Stromal cell of bone marrow (primary cell): ENCODE results near the gene GABRP.
"Not testable (repeated sequence)": the region's sequence is repeated elsewhere in the genome, so short reads cannot be mapped to it uniquely, and the experiment has no call there.

ENCODE experiments used
- DNase-seq: peaks from one replicate; pipeline ENCODE4 v3.0.0-alpha.2; 2012; ENCODE audit warnings: low read depth

GABRP gene

DNA sequence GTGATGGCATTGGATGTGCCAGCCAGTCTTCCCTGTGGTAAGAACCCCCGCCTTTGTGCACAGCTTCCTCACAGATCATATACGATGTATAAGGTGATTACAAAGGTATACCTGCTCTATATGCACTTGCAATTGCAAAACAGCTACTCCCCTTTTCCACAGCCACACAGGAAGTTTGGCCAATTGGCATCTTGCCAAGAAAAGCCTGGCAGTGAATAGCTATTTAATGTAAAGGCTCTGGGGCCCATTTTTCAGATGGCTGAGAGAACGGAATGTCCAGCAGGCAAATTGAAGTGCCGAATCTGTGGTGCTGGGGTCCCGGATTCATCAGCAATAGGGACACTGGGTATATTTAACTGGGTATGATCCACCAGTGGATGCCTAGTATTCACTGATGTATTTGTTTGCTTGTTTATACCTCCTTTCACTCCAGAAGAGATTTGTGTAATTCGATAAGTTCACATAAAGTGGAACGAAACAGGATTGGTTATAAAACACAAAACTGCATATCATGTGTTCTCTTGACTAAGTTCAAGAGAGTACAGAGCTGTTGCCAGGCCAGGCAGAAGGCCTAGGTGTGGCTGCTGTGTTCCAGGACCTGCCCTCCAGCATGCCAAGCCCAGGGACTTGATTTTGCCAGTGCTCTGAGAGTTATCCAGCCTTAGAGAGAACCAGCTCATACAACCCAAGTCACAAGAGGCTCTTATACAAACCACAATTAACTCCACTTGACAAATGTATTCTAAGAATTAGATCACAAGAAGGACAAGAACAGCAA, 27.7 kb upstream of the GABRP start:
- DNase-seq: no peak

DNA sequence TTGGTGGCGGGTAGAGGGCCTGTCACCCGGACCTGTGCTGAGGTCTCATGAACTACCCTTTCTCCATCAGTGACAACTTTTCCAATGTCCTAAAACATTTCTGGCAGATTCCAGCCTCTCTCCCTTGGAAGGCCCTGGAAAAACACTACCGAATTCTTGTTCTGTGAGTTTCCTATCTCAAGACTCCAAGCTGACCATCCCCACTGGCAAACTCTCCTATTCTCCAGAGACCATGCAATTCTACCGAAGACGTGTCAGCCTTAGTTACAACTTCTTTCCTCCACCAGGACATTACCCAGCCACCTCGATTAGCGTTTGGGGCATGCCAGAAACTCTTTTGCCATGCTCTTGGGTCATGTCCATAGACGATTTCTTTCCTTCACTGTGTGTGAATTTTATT, 26.8 kb upstream of the GABRP start:
- DNase-seq: no peak

DNA sequence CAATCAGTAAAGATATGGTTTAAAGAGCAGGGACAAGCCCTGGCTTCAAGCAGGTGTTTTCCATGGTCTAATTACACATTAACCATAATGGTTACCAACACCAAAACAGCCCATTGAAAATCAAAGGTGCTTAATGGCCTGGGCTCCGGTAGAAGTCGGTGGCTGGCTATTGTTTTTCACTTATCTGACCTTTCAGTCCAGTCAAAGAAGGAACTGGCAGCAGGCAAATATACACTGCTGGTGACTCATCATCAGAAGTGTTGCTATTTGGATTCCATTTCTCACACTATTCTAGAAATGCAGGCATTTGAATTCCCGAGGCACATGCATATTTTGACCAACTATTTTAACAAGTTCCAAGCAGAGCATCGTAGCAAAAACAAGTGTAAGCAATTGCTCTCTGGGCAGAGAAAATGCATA, 26.3 kb upstream of the GABRP start:
- DNase-seq: peak; percentile 16

DNA sequence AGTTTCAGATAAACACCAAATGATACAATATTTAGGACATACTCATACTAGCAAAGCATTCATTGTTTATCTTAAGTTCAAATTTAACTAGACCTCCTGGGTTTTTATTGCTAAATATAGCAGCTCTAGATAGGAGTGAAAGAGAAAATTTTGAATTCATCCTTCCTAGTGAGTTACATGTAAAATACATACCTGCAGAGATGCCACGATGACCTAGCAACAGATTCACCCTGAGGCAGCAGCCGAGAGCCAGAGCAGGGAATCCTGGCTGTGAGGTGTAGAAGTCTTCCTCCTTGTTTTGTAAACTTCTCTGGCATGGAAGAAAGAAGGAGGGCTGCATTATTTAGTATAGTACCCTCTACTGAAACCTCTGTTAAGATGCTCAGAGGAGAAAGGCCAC, 25.9 kb upstream of the GABRP start:
- DNase-seq: no peak

DNA sequence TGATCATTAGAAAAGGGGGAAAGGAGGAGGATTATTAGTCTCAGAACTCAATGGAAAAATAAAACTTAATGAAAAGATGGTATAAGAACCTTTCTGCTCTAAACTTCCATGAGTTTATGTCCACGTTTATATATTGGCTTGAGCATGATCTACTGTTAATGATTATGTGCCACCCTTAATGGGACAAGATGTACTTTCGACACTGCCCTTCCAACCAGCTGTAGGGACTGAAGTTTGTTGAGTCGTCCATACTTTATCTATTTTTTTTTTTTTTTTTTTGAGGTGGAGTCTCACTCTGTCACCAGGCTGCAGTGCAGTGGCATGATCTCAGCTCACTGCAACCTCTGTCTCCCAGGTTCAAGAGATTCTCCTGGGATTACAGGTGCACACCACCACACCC, 25.0 kb upstream of the GABRP start:
- no peak for DNase-seq

DNA sequence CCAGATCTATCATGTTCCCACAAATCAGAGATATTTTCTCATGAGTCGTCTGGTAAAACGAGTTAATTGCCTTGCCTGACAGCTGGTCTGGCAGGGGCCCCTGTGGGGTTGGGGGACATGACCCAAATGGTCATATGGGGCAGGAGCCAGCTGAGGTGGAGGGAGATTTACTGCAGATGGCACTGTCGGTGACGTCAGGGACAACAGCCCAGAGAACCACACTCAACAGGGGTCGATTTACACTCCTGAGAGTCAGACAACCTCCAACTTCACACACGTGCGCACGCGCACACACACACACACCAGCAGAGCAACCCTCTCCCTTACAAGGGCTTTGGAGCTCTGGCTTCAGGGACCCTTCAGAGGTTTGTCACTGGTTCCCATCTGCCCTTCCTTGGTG, 23.4 kb upstream of the GABRP start:
- DNase-seq: no peak

DNA sequence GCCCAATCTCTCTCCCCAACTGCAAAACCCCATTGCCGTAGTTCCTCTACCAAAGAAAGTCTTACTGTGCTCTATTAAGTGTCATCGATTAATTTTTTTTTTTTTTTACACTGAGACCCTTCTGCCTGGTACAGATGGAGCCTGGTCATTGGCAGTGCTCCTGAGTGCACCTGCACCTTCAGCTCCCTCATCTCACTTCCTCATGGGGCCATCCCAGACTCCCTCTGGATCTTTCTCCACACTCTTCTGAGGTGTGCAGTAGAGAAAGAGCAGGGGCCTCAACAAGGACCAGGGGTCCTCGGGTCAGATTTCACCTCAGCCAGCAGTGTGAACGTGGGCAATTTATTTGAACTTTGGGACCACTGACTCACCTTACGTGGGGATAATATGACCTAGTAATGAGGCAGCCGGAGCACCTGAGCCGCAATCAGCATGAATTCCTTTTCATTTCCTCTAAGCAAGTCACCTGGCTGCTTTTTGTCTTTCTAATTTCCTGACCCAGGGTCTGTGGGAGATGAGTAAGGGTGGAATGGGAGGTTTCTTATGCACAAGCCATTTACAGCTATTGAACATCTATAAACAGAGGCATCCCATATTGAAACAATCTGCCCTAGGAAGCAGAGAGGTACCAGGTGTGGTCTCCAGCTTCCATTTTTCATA, 22.3 kb upstream of the GABRP start:
- DNase-seq: no peak

DNA sequence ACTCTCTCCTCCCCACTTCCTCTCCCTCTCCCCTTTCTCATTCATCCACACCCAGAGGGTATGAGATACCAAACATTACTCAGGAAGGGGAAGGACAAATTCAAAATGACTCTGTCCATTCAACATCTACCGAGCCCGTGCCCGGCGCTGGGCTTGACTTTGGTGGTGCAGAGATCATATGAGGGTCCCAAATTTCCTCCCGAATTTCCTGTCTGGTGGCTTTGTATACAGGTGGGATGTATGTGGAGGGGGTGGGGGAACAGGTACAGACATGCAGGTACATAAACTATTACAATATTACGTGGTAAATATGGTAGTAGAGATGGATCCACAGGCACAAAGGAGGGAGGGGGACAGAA, 21.8 kb upstream of the GABRP start:
- no peak for DNase-seq

DNA sequence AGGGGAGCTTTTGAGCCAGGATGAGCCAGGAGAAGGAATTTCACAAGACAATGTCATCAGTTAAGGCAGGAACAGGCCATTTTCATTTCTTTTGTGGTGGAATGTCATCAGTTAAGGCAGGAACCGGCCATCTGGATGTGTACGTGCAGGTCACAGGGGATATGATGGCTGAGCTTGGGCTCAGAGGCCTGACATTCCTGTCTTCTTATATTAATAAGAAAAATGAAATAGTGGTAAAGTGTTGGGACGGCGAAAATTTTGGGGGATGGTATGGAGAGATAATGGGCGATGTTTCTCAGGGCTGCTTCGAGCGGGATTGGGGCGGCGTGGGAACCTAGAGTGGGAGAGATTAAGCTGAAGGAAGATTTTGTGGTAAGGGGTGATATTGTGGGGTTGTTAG, 21.2 kb upstream of the GABRP start:
- not testable (repeated sequence) for DNase-seq

DNA sequence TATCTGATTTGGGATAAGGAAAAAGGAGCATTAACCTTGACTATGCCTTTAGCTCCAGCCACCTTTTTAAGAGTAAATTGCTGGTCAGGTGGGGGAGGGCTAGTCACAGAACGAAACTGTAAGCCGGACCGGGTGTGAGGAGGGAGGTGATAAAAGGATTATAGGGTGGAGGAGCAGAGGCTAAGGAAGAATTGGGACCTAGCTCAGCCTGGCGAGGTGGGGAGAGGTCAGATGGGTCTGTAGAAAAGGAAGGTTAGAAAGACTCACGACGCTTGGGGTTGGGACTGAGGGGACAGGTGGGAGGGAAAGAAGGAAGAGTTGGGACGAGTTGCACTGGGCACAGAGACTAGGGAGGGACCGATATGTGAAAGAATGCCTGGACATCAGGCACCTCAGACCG, 17.7 kb upstream of the GABRP start:
- not testable (repeated sequence) for DNase-seq

DNA sequence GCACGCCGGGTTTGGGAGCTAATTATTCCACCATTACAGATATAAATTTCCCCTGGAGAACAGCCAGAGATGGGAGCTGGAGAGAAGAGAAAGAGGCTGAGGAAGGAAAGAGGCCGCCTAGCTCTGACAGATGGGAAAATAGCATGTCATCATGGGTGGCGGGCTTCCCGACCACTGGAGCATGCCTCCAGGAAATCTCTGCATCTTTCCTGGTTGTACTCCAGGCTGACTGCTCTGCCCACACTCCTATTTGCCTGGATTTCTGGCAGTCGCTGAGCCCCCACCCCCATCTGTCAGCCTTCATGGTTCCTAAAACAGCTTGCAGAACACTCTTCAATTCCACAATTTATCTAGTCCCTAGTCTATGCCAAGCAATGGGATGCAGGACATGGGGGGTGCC, 14.3 kb upstream of the GABRP start:
- no peak for DNase-seq

DNA sequence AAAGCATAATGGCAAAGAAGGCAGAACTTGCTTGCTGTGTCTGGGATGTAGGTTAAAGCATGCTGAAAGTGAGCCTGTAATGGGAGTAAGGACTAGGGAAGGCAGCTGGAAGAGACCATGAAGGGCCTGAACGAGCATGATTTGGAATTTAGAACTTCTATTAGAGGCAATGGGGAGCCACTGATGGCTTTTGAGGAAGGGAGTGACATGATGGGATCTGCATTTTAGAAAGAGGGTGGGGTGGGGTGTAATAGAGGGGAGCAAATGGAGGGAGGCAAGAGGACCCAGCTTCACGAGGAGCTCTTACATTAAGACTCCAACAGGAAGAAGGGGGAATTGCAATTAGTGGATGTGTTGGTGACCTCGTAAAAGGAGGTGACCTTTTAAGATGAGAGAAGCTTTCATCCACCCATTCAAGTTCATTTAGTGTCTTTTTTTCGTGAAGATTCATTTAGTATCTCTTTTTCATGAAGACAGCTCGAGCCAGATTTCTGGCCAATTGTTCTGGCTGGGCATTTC, 13.6 kb upstream of the GABRP start:
- DNase-seq: no peak

DNA sequence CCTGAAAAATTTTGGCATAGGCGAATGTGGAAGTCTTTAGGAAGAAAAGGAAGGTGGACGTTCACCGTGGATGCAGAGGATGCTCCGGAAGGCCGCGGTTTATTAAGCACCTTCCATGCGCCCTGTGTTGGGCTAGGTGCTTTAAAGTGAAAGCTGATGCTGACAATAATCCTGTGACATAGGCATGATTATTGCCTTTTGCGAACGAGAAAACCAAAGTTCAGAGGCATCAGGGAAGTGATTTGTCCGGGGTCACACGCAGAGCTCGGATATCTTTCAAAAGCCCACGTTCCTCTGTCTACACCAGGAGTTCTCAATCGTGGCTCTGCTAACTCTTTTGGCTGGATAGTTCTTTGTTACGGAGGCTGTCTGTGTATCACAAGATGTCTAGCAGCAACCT, 12.0 kb upstream of the GABRP start:
- DNase-seq: no peak

DNA sequence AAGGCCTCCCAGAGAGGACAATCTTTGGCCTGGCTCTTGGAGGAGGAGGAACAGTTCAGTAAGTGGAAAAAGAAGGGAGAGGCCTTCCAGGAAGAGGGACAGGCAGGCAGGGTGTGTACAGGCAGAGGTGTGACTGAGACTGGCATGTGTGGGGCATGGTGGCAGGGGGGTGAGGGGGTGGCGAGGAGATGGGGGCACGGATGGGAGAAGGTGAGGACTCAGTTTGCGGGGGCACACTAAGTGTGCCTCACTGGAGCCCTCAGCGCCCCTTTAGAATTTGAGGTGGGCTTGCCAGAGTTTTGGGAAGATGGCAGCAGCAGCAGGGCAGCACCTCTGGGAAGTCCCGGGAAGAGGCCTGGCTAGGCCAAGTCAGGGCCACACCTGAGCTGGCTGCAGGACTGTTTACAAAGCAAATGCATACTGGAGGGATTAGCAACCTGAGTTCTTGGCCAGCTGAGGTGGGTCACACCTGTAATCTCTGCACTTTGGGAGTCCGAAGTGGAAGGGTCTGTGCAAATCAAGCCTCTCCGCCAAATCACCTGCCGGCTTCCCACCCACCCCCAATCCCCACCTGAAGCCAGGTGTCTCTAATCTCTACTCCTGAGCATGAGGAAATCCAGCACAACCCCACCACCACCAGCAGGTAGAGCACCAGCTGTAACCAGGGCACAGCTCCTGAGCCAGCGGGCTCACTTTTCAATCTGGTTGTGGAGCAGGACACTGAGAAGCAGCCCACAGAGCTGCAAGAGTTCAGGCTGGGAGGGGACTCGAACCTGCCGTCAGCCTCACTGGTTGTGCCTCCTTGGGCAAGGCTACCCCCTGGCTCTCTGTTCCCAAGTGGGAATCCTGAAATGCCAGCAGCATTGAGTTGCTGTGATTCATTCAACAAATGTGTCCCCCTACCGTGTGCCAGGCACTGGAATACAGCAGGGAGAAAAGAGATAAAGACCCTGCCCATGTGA, 10.2 kb upstream of the GABRP start:
- no peak for DNase-seq

DNA sequence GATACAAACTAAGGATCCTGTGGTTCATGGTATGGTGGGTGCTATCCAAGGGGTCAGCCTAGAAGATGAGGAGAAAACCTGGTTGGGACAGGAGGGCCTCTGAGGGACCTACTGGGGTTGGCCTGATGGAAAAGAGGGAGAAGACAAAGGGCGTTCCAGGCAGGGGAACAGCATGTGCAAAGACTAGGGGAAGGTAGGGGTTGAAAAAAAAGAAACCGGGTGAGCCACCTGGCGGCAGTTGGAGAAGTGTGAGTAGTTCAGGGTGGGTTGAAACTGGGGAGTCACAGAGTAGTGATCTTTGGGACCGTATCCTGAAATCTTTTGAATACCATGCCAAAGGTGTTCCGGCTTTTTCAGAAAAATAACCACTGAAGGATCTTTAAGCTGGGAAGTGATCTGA, 8.7 kb upstream of the GABRP start:
- DNase-seq: no peak

DNA sequence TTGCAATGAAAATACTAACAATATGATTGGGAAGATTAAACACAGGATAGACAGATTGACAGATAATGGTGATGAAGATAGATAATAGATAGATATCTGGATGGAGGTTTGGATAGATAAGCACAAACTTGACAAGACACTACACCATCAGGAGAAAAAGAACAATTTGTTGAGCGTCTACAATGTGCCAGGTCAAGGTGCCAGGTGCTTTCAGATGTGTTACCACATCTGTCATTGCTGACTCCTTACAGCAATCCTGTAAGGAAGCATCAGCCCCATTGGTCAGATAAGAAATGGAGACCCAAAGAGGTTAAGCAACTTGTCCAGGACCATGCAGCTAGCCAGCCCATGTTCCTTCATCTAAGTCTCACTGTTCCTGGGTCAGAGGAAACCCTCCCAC, 1.6 kb upstream of the GABRP start:
- no peak for DNase-seq

DNA sequence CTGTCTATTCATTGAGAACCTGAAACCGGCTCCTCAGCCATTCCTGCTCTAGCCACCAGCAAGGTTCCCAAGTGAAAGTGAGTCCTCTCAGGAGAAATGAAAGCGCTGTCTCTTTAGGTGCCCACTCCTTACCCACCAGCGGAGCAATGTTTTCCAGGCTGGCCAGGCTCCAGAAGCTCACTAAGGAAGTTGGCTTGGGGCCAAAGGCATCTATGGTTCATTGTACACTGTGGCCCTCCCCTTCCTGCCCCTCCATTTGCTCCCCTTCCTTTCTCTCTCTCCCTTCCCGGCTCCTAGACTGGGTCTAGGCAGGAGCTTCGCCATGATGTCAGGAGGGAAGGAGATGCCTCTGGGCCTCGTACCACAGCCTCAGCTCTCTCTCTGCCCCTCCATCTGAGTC, 1.1 kb upstream of the GABRP start:
- DNase-seq: no peak

DNA sequence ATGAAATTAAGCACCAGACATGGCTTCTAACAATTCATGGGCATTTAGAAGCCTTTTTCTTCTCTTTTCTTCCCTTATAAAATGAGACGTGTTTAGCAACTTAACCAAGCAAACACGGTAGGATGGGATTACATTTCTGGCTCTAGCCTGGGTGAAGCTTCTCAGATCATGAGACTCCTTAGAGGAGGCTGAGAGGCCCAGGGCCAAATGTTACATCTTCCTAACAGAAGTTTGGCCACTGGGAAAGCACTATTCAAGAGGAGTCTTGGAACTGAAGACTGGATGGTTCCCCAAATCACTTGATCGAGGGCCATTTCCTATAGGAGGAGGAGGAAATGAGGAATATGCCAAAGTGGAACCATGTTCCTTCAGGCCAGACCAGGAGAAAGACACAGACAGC, 1.9 kb downstream of the GABRP start:
- DNase-seq: no peak

DNA sequence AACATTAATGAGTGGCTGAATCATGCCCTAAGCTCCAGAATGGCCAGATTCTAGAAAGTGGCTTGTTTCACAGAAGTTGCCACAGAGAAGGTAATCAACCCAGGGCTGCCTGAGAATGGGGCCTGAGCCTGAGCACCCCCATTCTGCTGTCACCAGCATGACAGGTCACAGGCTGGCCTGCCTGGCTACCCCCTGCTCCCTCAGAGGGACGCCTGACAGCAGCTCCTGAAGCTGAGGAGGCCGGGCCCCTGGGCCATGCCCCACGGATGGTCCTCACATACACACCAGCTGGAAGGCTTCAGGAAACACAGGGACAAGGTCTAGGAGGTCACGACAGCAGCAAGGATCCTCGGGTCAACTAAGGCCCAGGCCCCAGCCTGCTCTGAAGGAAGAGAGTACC, 3.7 kb downstream of the GABRP start:
- DNase-seq: no peak

DNA sequence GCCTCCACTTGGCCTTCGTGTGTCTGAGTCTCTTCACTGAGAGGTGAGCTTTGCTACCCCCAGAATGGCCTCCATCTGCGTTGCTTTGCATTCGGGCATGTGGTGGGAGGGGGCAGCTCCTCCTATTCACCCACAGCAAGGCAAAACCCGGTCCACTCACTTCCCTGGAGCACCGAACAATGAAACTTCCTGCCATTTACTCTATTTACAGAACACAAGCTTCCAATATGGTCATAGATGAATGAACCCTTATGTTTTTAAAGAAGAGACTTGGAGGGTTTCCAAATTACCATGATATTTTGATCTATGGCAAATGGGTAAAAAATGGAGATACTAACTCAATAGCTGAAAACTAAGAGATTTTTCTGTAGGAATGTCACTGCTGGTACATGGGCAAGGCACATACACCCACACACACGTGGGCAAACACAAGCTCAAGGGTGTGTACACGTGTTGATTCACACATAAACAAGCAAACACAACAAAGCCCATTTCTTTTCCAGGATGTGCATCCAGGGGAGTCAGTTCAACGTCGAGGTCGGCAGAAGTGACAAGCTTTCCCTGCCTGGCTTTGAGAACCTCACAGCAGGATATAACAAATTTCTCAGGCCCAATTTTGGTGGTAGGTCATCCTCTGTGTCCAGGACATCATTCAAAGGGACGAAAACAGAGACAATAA, 5.2 kb downstream of the GABRP start:
- DNase-seq: no peak

DNA sequence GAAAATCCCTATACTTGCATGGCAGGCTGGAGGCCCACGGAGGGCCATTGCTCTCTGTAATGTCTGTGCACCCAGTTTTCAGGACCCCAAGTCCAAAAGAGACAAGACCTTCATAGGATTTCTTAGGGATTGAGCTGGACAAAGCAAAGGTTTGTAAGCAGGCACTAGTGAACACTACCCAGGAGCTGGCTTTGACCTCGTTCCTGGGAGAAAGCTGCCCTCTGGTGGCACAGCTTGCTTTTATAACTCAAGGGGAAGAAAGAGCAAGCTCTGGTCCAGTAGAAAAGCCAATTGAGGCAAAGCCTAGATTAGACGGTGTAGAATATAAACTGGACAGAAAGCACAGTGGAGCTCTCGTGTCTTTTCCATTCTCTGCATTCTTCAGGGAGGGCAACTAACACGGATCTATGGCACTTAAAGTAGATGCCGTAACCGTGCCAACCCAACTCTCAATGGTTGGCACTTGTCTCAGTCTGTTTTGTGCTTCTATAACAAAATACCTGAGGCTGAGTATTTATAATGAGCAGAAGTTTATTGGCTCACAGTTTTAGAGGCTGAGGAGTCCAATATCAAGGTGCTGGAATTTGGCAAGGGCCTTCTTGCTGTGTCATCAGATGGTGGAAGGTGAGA, 7.9 kb downstream of the GABRP start:
- DNase-seq: peak; percentile 34

DNA sequence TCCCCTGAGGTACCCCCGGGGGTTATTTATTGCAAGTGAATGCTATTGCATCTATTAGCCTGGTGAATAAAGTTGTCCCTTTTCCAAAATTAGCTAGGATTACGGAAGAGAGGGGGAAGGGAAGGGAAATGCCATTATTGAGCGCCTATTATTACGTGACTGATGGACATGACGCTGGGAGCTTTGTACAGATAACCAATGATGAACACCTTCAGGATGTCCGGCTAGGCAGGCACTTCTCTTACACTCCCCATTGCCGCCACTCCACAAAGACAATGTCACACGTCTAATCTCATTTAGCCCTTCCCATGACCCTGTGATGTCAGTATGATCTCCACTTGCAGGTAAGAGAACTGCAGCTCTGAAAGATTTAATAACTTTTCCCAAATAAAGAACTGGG, 9.4 kb downstream of the GABRP start:
- DNase-seq: no peak
